ENCODE data around the gene KRTAP10-7. TPM values are rescaled to one million over a fixed set of nuclear protein-coding genes. Genes with fewer than 3 reads are reported as not detected.

Gene KRTAP10-7
- total RNA-seq, 1 experiment from 2014 or later = not detected

GRCh38 chr21:44630440-44630839 lies 30.0 kb downstream of the KRTAP10-7 start:
- Mint-ChIP-seq H3K27ac (no peak overlapping the region), H3K4me1 (peaks cover 3 to 7% of the 10 kb centered on the region in 2 experiments; a peak in 2 of 4 replicates), H3K36me3 (ENCODE audit: insufficient read depth in 1 of 3, low read depth in 3 of 3) (peaks cover 7 to 16% (median 11%) of the 10 kb centered on the region in 3 experiments; a peak in 6 of 7 replicates), H3K27me3 (ENCODE audit: low read depth) (peaks cover 14% of the 10 kb centered on the region), H3K9me3 (peaks cover 20 to 26% of the 10 kb centered on the region in 2 experiments), H3K4me3 (no peak overlapping the region)
- Histone ChIP-seq H3K27me3 (ENCODE audit: insufficient read depth, low read length) (no peaks in the 10 kb centered on the region), H2BK15ac (ENCODE audit: low read depth, low read length) (no peak overlapping the region), H3K79me2 (ENCODE audit: insufficient read depth, low read length) (no peaks in the 10 kb centered on the region), H2BK120ac (ENCODE audit: low read depth, low read length, poor library complexity, severe bottlenecking) (no peak overlapping the region), H2BK20ac (ENCODE audit: low read depth, low read length, poor library complexity, severe bottlenecking) (no peak overlapping the region), H3K4me1 (ENCODE audit: insufficient read depth, low read length) (no peaks in the 10 kb centered on the region), H4K91ac (ENCODE audit: insufficient read length, low read depth, low read length) (no peak overlapping the region), H2AFZ (ENCODE audit: low read length) (no peak overlapping the region), H4K8ac (replicated peaks; ENCODE audit: insufficient read length, low read depth, low read length) (no peak overlapping the region), H3K18ac (ENCODE audit: insufficient read length, low read depth, low read length) (no peak overlapping the region), H3K9ac (ENCODE audit: extremely low read depth, insufficient read length, low read length) (no peak overlapping the region), H3K23ac (ENCODE audit: insufficient read length, low read depth, low read length) (no peak overlapping the region), H3T11ph (ENCODE audit: low read length) (no peak overlapping the region), H2BK5ac (ENCODE audit: insufficient read length, low read length) (no peak overlapping the region), H3K4me2 (ENCODE audit: insufficient read depth, insufficient read length, low read length) (no peak overlapping the region), H3K14ac (ENCODE audit: insufficient read depth, low read length) (no peak overlapping the region), H3K9me3 (ENCODE audit: control insufficient read depth, low read depth, low read length) (no peaks in the 10 kb centered on the region), H3K56ac (ENCODE audit: insufficient read length, low read depth, low read length) (no peak overlapping the region), H4K5ac (ENCODE audit: insufficient read length, low read depth, low read length) (no peak overlapping the region), H4K20me1 (ENCODE audit: control insufficient read depth, insufficient read depth, insufficient read length) (no peaks in the 10 kb centered on the region), H2BK12ac (ENCODE audit: insufficient read length, low read depth, low read length) (no peak overlapping the region), H3K23me2 (ENCODE audit: insufficient read length, low read depth, low read length, poor library complexity, severe bottlenecking) (no peaks in the 10 kb centered on the region), H3K4ac (ENCODE audit: low read depth, low read length) (no peak overlapping the region), H2AK5ac (ENCODE audit: insufficient read length, low read length) (no peak overlapping the region), H3K27ac (ENCODE audit: insufficient read length, low read depth, low read length) (no peak overlapping the region), H3K79me1 (ENCODE audit: insufficient read depth, low read depth, low read length, poor library complexity, severe bottlenecking) (no peaks in the 10 kb centered on the region)
- no peak for TF ChIP-seq CTCF (conservative IDR thresholded peaks at IDR 0.05)
- no peak for DNase-seq
- no CpG with 5 or more reads among the region's 2 CpGs for WGBS (ENCODE audit: extremely low coverage, insufficient read length, low lambda C conversion rate)

Data from H9 (cell line).